HS-27A (cell line): ENCODE data around the gene SLC25A10.
"Not testable (repeated sequence)": the region's sequence is repeated elsewhere in the genome, so short reads cannot be mapped to it uniquely, and the experiment has no call there.

ENCODE experiments used
- DNase-seq: peaks from one replicate; pipeline ENCODE4 v3.0.0-alpha.2; 2012; ENCODE audit warnings: low read depth, missing footprints

The SLC25A10 gene

DNA sequence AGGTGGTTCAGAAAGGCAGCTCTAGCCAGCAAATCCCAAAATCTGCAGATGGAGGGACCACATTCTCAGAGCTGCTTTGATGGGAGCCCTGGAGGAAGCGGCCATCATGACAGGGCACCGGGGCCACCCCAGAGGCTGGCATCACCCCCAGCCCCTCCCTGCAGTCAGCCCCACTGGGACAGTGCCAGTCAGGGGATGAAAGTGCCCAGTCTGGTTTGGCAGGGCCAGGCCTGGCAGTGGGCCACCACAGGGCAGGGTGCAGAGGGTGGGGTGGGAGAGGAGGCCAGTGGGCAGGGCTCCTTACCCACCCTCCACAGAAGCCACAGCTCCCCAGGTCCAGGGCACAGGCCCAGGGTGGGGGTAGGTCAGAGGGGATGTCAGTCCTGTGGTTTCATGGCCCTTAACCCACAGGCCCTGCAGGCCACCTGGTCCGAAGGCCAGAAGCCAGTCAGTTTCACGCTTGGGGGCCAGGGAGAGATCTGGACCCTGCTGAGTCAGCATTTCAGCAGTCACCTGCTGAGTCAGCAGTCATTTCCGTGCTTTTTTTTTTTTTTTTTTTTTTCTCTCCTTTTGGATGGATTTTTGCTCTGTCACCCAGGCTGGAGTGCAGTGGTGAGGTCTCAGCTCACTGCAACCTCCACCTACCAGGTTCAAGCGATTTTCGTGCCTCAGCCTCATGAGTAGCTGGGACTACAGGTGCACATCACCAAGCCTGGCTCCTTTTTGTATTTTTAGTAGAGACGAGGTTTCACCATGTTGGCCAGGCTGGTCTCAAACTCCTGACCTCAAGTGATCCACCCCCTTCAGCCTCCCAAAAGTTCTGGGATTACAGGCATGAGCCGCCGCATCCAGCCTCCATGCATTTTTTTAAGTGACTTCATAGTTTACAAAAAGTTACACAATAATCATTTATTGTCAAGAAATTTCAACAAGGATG is 10.4 kb downstream of the SLC25A10 start:
- DNase-seq, result no peak

DNA sequence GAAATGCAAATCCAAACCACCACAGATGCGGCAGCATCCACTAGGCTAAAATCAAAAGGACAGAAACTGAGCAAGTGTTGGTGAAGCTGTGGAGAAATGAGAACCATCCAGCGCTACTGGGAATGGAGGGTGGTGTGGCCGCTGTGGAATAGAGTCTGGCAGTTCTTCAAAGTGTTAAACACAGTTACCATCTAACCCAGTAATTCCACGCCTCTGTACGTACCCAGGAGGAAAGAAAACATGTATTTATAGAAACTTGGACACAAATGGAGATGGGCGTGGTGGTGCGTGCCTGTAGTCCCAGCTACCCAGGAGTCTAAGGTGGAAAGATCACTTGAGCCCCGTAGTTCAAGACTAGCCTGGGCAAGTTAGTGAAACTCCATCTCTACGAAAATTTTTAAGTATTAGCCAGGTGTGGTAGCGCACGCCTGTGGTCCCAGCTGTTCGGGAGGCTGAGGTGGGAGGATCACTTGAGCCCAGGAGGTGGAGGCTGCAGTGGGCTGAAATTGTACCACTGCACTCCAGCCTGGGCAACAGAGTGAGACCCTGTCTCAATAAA is 11.6 kb downstream of the SLC25A10 start:
- no peak for DNase-seq

DNA sequence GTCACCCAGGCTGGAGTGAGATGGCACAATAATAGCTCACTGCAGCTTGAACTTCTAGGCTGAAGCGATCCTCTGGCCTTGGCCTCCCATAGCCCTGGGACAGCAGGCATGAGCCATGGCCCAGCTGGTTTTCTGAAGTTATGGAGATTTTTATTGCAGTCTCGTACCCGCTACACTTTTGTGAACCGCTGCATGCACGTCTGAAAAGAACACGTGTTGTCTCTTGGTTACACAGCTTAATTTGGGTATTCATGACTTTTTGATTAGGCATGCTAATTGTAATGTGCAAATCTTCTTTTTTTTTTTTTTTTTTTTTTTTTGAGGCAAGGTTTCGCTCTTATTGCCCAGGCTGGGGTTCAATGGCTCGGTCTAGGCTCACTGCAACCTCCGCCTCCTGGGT is 13.4 kb downstream of the SLC25A10 start:
- DNase-seq, result no peak

DNA sequence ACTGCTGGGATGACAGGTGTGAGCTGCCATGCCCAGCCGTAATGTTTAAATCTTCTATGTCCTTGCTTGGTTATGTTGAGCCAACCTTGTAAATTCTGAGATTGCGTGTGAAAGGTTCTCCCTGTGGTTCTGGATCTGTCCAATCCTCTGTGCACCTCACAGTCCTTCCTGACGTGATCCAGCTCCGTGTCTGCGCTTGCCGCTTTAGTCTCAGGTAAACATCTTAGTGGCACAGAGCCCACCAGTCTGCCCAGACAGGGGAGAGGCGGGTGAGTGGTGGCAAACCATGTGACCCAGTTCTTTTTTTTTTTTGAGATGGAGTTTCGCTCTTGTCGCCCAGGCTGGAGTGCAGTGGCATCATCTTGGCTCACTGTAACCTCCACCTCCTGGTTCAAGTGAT is 13.9 kb downstream of the SLC25A10 start:
- DNase-seq, result no peak

DNA sequence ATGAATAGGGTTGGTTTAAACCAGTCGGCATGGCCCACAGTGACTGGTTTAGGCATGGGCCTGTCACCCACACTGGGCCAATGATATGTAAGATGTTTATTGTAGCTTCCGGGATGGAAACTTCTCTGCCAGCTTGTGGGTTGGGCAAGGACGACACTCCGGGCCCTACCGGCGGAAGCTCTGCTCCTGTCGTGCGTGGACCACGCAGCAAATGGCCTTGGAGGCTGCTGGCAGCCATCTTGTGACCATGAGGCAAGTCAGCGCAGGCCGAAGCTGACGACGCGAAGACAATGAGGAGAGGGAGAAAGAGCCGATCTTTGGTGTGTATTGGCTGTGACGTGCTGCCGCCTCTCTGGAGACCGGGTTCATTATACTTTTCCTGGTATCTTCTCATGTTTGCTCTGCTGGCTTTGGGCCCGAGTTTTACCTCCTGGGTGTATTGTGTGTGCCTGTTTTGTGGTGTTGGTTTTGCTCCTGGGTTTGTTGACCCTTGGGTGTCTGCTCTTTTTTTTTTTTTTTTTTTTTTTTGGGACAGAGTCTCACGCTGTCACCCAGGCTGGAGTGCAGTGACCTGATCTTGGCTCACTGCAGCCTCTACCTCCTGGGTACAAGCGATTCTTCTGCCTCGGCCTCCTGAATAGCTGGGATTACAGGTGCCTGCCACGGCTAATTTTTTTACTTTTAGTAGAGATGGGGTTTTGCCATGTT is 15.4 kb downstream of the SLC25A10 start:
- no peak for DNase-seq

DNA sequence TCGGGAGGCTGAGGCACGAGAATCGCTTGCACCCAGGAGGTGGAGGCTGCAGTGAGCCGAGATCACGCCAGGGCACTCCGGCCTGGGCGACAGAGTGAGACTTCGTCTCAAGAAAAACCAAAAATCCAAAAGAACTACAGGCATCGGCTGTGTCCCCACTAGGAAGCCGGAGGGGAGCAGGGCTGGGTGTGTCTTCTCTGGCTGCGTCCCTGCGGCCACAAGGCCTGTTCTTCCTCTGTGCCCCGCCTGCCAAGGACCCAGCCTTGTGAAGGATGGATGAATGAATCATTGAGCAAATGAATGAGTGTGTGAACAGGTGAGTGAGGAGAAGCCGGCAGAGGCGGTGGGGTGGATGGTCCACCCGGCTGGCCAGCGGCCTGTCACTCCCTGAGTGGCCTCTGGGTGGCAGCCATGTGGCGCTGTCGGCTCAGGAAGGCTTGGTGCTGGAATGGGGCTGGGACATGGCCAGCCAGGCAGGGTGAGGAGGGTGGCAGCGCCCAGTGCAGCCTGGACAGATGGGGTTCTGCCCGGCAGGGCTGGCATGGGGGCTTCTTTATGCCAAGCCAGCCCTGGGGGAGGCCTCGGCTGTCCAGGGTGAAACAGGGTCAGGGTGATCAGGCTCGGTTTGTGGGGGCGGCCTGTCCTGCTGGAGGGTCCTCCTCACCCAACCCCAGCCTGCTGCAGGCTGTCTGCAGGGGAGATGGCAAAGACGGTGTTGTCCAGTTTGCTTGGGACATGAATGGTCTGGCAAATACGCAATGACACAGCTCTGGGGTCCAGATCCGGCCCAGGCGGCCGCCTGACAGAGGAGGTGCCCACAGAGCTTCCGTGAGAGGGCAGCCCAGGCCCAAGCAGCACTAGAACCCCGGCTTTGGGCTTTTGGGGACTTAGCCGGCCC is 21.7 kb downstream of the SLC25A10 start:
- no peak for DNase-seq

DNA sequence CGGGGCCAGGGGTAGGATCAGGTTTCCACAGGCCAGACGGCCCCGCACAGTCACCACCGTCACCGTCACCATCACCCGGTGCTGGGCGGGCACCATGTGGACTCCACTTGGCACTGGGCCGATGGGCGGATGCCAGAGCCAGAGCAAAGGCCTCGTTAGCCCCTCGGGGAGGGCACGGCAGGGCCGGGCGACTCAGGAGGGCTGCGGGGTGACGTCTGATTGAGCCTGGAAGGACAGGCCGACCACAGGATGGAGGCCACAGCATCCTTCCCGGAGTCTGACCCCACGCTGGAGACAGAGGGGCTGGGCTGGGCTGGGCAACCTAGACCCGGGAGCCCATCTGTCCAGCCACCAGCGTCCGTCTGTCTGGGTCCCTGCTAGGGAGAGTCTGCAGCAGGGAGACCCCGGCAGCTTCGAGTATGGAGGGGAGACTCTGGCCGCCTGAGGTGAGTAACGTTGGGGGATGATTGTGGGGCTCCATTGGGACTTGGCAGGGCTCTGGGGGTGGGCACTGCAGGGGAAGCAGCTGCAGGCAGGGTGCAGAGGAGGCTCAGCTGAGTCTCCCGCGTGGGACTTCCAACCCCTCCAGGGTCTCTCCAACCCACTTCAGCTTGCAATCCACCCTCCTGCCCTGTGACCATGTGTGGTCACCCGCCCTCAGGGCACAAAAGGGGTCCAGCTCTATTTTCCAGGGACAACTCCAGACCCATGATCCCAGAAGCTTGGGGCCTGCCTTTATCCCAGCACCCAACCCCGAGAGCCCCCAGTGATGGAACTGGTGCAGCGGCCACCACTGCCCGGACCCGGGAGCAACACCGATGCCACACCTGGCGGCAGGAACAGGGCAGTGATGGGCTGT is 22.6 kb downstream of the SLC25A10 start:
- DNase-seq, result no peak

DNA sequence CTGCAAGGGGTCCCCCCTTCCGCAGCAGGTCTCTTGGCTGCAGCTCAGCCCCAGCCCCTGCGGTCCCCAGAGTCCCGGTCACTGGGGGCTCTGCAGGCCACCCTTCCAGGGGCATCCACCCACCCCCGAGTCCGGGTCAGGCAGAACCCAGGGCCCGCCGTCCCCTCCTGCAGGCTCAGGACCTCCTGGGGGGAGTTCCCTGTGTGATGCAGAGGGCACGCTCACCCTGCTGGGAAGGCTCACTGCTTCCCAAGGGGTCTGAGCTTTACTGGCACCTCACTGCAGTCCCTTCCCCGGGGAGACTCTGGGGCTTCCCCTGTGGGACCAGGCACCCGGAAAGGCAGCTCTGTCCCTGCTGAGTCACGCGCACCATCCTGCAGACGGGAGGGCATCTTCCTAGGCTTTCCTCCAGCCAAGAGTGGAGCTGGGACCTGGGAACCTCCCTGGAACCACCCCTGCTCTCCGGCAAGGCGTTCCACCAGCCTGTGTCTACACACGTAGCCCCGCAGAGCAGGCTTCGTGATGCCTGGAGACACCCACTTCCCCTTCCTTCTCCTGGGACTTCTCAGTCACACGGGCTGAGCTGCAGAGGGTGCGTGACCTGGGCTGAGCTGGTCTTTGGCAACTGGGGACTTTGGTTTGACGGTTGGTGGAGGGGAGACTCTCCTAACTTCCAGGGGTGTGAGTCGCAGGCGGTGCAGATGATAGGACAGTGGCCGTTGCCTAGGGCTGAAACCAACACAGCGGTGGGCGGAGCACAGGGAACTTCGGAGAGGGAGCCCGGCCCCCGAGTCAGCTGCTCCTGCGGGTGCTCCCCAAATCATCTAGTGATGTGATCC is 23.4 kb downstream of the SLC25A10 start:
- DNase-seq, result no peak

DNA sequence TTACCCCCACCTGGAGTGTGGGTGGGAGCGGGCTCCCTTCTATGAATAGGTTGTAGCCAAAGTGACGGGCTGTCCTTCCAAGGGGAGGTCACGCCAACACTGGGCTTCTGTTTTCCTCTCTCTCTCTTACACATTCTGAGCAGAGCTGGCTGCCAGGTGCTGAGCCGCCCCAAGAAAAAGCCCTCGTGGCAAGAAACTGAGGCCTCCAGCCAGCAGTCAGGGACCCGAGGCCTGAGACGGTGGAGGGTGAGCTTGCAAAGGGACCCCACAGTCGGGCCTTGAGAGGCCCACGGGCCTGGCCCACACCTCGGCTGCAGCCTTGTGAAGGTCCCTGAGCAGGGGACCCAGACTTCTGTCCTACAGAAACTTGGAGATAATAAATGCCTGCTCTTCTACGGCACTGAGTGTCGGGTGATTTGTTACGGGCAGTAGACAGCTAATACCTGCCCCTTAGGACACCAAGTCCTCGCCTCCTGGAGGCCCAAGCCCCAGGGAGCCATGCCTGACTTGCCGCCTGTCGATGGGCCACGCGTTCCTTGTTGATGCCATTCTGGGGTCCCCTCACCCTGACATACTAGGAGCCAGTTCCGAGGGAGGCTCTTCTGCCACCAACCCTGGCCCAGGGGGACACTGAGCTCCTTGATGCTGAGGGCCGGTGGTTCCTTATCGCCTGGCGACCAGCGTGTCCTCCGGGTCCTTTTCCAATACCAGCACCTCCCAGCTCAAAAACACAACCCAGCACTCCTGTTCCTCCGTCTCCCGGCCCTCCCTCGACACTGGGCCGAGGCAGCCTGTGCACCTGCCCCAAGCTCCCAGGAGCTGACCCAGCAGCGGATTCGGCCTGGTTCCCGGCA is 26.1 kb downstream of the SLC25A10 start:
- no peak for DNase-seq

DNA sequence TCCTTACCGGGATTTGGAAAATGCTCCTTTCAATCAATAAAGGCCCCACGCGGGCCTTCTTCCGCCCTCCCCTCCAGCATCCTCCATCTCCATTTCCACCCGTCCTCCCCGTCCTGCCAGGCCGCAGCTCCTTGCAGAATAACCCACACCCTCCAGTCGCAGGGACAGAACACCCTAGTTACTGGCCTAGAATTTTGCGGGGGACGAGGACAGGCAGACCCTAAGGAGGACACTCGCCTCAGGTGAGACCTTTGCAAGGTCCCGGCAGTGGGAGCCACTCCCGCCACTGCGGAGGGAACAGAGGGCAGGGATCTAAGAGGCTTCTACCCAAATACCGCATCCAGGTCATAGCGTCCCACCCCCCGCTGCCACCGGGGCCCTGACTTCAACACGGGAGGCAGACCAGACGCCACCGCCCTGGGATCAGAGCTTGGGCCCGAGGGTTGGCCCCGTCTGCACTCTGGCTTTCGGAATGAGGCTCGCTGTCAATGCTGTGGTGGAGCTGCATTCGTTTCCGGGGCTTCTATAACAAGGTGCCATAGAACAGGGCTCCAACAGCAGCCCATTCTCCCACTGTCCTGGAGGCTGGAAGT is 26.8 kb downstream of the SLC25A10 start:
- no peak for DNase-seq

DNA sequence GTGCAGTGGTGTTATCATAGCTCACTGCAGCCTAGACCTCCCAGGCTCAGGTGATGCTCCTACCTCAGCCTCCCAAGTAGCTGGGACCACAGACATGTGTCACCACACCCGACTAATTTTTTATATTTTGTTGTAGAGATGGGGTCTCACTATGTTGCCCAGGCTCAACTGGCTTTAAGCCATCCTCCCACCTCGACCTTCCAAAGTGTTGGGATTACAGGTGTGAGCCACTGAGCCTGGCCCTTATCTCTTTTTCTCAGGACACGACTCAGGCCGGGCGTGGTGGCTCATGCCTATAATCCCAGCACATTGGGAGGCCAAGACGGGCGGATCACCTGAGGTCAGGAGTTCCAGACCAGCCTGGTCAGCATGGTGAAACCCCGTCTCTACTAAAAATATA is 27.5 kb downstream of the SLC25A10 start:
- not testable (repeated sequence) for DNase-seq

DNA sequence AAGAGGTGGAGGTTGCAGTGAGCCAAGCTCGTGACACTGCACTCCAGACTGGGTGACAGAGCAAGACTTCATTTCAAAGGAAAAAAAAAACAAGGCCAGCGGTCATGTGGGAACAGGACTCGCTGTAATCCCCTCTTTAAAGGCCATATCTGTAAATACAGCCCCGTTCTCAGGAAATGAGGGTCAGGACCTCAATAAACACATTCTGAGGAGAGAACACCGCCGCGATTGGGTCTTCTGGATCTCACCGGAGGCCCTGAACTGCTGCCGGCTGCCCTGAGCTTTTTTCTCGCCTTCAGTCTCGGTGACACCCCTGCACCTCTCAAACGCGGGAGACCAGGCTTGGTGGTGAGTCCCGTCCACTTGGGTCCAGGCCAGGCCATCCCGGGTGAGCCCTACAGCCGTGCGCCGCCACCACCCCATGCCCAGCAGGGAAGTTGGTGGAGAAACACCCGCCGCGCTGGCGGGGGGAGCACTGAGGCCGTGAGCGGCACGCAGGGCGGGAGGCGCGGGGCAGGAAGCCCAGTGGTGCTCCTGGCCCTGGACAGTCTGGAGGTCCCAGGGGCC is 28.4 kb downstream of the SLC25A10 start:
- no peak for DNase-seq

DNA sequence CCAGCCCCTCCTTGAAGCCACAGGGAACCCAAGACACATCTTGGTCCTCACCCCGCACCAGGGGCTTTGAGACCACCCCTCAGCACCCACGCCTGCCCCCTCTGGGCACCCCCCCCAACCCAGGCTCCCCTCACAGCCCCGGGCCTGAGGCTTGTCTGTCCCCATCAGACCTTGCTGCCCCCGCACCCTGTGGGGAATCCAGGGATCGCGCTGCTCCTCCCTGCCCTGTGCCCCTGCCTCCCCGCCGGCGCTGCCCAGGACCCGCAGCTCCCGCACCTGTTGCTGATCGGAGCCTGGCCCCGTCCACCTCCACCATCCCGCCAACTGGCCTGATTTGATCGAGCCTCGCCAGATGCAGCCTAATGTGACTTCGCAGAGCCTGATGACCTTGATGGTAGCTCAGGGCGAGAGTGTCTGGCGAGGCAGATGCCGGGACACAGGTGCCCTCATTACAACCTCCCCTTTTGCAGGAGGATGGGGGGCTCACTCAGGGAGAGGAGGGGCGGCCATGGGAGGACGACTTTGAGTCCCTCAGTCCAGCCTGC is 29.0 kb downstream of the SLC25A10 start:
- no peak for DNase-seq

DNA sequence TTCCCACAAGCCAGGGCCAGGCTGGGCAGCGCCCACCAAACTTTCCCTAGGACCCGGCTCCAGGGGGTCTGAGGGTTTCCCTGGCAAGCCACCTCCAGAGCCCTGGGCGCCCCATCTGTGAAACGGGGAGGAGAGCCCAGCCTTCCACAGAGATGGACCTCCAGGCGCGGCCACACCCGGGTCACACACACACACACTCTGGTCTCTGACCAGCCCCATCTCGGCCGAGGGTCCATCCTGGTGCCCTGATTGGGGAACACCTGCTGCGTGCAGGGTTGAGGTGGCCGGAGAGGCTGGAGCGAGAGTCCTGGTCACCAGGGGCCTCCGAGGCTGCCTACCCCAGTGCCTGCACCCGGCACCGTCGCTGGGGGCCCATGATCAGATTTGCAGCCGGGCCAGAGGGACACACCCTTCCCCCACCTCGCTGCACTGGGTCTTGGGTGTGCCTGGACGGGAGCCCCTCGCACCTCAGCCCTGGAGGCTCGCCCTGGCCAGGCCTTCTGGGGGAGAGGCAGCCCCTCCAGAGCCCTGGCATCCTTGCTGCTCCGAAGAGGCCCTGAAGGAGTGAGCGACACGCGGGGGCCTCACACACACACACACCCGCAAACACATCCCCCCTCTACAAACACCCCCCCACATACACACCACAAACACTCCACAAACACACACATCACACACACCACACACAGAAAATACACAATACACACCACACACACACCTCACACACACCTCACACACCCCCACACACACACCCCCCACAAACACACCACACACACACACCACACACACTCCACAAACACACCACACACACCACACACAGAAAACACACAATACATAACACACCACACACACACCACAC is 29.7 kb downstream of the SLC25A10 start:
- no peak for DNase-seq
